IPS DF 19.7 (cell line): ENCODE measurements around the gene PRDM16.

Experiments
- DNase-seq: peaks from one replicate; pipeline ENCODE4 v3.0.0-alpha.2; 2013; ENCODE audit warnings: low read depth, low spot score

The PRDM16 gene

DNA sequence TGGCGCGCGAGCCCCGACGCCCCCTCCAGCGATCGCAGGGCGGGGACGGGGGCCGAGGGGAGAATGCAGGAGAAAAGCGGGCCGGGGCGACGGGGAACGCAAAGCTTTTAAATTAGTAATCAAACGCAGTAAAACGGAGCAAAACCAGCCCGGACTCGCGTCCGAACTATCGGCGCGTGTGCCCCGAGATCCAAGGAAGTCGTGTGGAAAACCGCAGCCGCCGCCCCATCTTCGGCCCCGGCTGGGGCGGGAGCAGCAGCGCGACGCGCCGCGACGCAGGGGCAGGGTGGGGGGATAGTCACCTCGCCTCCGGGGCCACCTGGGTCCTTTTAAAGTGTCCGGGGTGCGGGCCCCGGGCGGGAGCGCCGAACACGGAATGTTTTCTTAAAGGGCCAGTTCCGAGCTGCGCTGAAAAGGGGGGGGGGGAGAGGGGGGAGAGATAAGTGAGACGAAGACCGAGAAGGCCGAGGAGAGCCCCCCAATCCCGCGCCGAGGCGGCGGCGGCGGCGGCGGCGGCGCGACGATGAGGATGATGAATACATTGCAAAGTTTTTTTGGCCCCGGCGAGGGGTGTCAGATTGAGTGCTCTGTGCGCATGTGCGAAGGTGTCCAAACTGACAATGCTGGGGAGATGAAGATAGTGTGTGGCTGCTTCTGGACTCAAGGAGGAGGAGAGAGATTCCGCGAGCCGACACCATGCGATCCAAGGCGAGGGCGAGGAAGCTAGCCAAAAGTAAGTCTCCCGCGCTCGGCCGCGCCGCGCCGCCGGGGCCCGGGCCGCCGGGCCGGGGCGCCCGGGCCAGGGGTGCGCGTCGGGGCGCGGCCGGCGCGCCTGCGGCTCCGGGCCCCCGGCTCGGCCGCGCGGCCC, at the start of gene PRDM16:
Gene PRDM16, plus strand, starts transcription at position 640 of the 868 bp plus-strand sequence. Its CDS starts 57 bp downstream, at position 697.
- DNase-seq = no peak

DNA sequence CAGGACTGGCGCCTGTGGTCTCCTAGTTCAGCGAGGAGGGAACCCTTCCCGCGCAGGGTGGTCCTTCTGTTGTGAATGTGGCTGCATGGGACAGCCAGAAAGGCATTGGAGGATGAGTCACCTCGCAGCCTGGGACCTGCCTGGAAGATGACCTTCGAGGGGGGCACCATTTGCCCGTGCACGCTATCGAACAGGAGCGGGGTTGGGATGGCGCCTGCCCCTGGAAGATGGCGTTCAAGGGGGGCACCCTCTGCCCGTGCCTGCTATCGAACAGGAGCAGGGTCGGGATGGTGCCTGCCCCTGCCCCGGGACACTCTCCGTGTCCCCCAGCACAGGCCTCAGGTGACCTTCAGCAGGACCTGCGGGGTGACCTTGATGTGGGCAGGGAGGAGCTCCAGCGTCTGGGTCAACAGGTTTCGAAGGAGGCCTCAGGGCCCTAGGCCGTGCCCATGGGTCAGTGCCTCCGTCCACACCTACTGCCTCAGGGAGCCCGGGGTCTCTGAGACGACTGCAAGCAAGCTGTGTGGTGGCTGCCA, 49.4 kb upstream of the PRDM16 start:
- no peak for DNase-seq

GRCh38 chr1:3020263-3020909, 48.6 kb upstream of the PRDM16 start:
- no peak for DNase-seq

GRCh38 chr1:3021233-3021671, 47.8 kb upstream of the PRDM16 start, which contains the start of gene ACTRT2:
TSS of gene ACTRT2 (plus strand) at chr1:3021467. CDS start at chr1:3021687, 220 bp downstream.
- DNase-seq = no peak

DNA sequence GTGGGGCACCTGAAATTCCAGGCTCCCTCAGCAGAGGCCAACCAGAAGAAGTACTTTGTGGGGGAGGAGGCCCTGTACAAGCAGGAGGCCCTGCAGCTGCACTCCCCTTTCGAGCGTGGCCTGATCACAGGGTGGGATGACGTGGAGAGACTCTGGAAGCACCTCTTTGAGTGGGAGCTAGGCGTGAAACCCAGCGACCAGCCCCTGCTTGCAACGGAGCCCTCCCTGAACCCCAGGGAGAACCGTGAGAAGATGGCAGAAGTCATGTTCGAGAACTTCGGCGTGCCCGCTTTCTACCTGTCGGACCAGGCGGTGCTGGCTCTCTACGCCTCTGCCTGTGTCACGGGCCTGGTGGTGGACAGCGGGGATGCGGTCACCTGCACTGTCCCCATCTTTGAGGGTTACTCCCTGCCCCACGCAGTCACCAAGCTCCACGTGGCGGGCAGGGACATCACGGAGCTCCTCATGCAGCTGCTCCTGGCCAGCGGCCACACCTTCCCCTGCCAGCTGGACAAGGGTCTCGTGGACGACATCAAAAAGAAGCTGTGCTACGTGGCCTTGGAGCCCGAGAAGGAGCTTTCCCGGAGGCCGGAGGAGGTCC, 47.1 kb upstream of the PRDM16 start:
- no peak for DNase-seq

DNA sequence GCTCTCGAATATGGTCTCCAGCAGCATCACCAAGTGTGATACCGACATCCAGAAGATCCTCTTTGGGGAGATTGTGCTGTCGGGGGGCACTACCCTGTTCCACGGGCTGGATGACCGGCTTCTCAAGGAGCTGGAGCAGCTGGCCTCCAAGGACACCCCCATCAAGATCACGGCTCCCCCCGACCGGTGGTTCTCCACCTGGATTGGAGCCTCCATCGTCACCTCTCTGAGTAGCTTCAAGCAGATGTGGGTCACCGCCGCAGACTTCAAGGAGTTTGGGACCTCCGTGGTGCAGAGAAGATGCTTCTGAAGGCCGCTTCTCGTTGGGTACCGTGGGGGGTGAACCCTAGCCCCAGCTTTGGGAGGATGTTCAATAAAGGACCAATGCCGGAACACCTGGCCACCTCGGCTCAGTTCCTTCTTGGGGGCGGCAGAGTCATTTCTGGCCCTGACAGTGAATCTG, 46.5 kb upstream of the PRDM16 start:
- no peak for DNase-seq

DNA sequence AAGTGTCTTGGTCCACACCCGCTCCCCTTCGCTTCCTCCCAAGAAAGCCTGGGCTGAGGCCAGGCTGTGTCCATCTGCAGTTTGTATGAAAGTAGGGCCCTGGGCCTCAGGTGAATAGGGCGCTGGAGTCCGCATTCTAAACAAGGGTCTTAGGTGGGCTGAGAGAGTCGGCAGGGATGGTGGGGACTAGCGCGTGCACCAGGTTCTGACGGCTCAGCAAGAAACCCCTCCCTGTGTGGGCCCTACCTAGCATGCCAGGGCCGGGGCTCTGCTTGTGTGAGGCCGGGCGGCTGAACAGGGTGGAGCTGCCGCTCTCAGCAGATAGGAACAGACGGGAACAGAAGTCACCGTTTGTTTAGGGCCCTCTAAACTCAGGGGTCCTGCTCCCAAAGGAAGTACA, 46.0 kb upstream of the PRDM16 start:
- DNase-seq = no peak

GRCh38 chr1:3024019-3024418, 45.0 kb upstream of the PRDM16 start:
- DNase-seq = no peak

DNA sequence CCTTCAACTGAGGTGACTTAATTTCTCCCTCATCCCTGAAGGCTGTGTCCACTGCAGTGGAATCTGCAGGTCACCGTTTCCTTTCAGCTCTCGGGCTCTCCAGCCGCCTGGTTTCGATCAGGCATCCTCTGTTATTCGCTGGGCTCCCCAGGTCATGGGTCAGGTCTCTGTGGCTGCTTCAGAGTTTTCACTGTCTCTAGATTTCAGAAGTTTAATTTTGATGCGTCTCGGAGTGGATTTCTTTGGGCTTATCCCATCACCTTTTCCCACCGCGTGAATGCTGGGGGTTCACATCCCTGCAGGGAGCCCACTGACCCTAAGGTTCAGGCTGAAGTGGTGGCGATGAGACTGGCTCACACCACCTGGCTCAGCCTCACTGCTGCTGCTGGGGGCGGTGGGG, 44.4 kb upstream of the PRDM16 start:
- no peak for DNase-seq

DNA sequence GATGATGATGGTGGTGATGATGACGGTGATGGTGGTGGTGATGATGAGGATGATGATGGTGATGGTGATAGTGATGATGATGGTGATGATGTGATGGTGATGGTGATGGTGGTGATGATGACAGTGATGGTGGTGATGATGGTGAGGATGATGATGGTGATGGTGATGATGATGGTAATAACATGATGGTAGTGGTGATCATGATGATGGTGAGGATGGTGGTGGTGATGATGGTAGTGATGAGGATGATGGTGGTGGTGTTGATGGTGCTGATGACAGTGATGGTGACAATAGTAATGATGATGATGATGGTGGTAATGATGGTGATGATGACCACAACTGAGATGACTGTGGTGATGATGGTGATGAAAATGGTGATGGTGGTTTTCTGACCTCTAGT, 42.9 kb upstream of the PRDM16 start:
- DNase-seq = no peak

- no peak for DNase-seq
Observed at GRCh38 chr1:3026581-3027391, 42.2 kb upstream of the PRDM16 start.

DNA sequence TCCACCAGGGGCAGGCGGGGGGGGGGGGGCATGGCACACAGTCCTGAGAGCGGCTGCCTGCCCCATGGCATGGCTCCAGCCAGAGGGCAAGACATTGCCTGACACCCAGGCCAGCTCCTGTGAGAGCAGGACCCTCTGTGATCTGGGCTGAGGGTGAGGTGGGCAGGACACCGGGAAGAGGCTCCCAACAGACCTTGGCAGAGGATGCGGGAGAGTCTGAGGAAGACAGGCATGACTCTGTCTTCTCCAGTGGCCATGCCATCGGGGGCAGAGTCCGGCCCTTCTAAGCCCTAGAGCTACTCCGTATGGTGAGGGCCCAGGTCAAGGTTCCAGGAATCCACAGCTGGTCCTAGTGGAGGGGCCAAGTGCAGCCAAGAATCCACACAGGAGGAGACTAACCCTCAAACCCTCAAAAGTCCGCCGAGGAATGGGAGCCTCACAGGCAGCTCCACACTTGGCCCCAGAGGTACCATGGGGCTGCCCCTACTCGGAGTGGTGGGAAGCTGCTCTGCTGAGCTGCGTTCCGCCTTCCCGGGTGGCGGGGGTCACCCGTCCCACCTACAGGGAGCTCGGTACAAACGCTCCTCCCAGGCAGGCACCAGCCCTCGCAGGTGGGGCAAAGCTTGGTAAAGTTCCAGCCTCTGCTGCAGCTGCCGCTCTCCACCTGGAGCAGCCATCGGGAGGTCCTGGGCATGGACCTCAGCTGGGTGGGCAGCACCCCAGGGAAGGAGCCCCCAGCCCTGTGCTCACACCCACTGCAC, 41.2 kb upstream of the PRDM16 start:
- DNase-seq = no peak

GRCh38 chr1:3028531-3029282, 40.3 kb upstream of the PRDM16 start:
- no peak for DNase-seq

- DNase-seq = no peak
Observed at GRCh38 chr1:3029481-3029961, 39.5 kb upstream of the PRDM16 start.

GRCh38 chr1:3029991-3030662, 38.9 kb upstream of the PRDM16 start:
- no peak for DNase-seq

GRCh38 chr1:3030663-3031381, 38.2 kb upstream of the PRDM16 start:
- DNase-seq = no peak

GRCh38 chr1:3031401-3032221, 37.4 kb upstream of the PRDM16 start:
- no peak for DNase-seq
